SK-N-SH (cell line): ENCODE data around the gene NUDT13. TPM values are rescaled to one million over a fixed set of nuclear protein-coding genes. Genes with fewer than 3 reads are reported as not detected.

Source experiments
- CTCF ChIA-PET: fragments of 300-600, 350-600 bp; formaldehyde crosslinking; extraction: SDS; loops from one replicate; lab custom pipeline; 2021; lab: Yijun Ruan, JAX
- POLR2A ChIA-PET: fragments of 350-600 bp; sonication (Branson Sonifier 250); formaldehyde crosslinking; extraction: SDS; loops from one replicate; lab custom pipeline; 2020; ENCODE audit warnings: antibody characterized with exemption, inconsistent platforms; lab: Yijun Ruan, JAX
- DNase-seq: peaks from one replicate; pipeline ENCODE4 v3.0.0; 2012
- H2AFZ ChIP-seq: fragments of 200-600 bp; sonication (generic); 2 replicates; pipeline ENCODE4 v1.8.1; 2016; ENCODE audit warnings: antibody characterized with exemption, mild to moderate bottlenecking, low read depth
- H3F3A ChIP-seq: fragments of 200-600 bp; sonication (generic); replicated peaks from 2 replicates; pipeline ENCODE3; 2016; ENCODE audit warnings: antibody characterized with exemption, mild to moderate bottlenecking; ENCODE audit not compliant: insufficient read depth
- H3K27ac ChIP-seq, 2 experiments: fragments of 200-500 bp in 1 of 2; fragments of 200-600 bp in 1 of 2; sonication (Bioruptor generic) in 1 of 2; sonication (generic), shearing (Covaris generic) in 1 of 2; 2 replicates each; pipeline versions ENCODE4 v1.5.1 to v1.6.1; 2014 to 2016; ENCODE audit warnings: low read depth in 2 of 2, inconsistent platforms in 1 of 2, low read length in 1 of 2, mild to moderate bottlenecking in 1 of 2, mixed read lengths in 1 of 2
- H3K27me3 ChIP-seq: fragments of 200-600 bp; sonication (generic), shearing (Covaris generic); 2 replicates; pipeline ENCODE4 v1.6.1; 2016; ENCODE audit warnings: mixed run types; ENCODE audit not compliant: insufficient read depth
- H3K36me3 ChIP-seq, 2 experiments: fragments of 200-500 bp in 1 of 2; fragments of 200-600 bp in 1 of 2; sonication (Bioruptor generic) in 1 of 2; sonication (generic) in 1 of 2; replicated peaks in 1 of 2; 2 replicates each; pipeline versions ENCODE3 to v1.5.1; 2014 to 2016; ENCODE audit warnings: low read length in 1 of 2, mild to moderate bottlenecking in 1 of 2; ENCODE audit not compliant: insufficient read depth in 2 of 2, control insufficient read depth in 1 of 2
- H3K4me1 ChIP-seq, 2 experiments: fragments of 200-500 bp in 1 of 2; fragments of 200-600 bp in 1 of 2; sonication (Bioruptor generic) in 1 of 2; sonication (generic), shearing (Covaris generic) in 1 of 2; 2 replicates each; pipeline versions ENCODE4 v1.5.1 to v1.6.1; 2014 to 2016; ENCODE audit warnings: low read depth in 1 of 2, low read length in 1 of 2, mixed run types in 1 of 2; ENCODE audit not compliant: insufficient read depth in 2 of 2, control insufficient read depth in 1 of 2
- H3K4me2 ChIP-seq: fragments of 200-600 bp; sonication (generic), shearing (Covaris generic); 2 replicates; pipeline ENCODE4 v1.6.1; 2017; ENCODE audit warnings: mixed run types
- H3K4me3 ChIP-seq, 2 experiments: fragments of 200-500 bp in 1 of 2; fragments of 200-600 bp in 1 of 2; sonication (Bioruptor generic) in 1 of 2; sonication (generic), shearing (Covaris generic) in 1 of 2; 2 replicates each; pipeline versions ENCODE4 v1.5.1 to v1.8.1; 2014 to 2016; ENCODE audit warnings: low read depth in 2 of 2, inconsistent platforms in 1 of 2, low read length in 1 of 2, mild to moderate bottlenecking in 1 of 2, mixed read lengths in 1 of 2, moderate library complexity in 1 of 2
- H3K79me2 ChIP-seq: fragments of 200-600 bp; sonication (generic); 2 replicates; pipeline ENCODE4 v1.8.1; 2017; ENCODE audit warnings: mild to moderate bottlenecking; ENCODE audit not compliant: insufficient read depth
- H3K9ac ChIP-seq: fragments of 200-600 bp; sonication (generic); 2 replicates; pipeline ENCODE4 v1.6.1; 2017; ENCODE audit warnings: mixed run types
- H3K9me2 ChIP-seq: fragments of 200-600 bp; sonication (generic); 2 replicates; pipeline ENCODE4 v1.6.1; 2017; ENCODE audit warnings: mixed run types
- H3K9me3 ChIP-seq: fragments of 200-600 bp; sonication (generic); 2 replicates; pipeline ENCODE4 v1.6.1; 2017; ENCODE audit warnings: mixed run types, mild to moderate bottlenecking, moderate library complexity
- H4K20me1 ChIP-seq: fragments of 200-600 bp; sonication (generic); 2 replicates; pipeline ENCODE4 v1.6.1; 2017; ENCODE audit warnings: mild to moderate bottlenecking, mixed run types; ENCODE audit not compliant: insufficient read depth
- ELF1 ChIP-seq: IDR thresholded peaks from 2 replicates; pipeline ENCODE4 v1.4.0; 2012
- EZH2phosphoT487 ChIP-seq: fragments of 200-600 bp; sonication (generic); IDR thresholded peaks from 2 replicates; pipeline ENCODE4 v1.6.1; 2017; ENCODE audit warnings: low read depth, mixed run types, mild to moderate bottlenecking, antibody characterized with exemption, moderate library complexity, borderline replicate concordance
- FOXM1 ChIP-seq: IDR thresholded peaks from 2 replicates; pipeline ENCODE4 v1.4.0; 2012; ENCODE audit warnings: low read depth, mild to moderate bottlenecking
- GABPA ChIP-seq: IDR thresholded peaks from 2 replicates; pipeline ENCODE4 v1.4.0; 2012; ENCODE audit warnings: low read depth, mild to moderate bottlenecking
- MAX ChIP-seq: IDR thresholded peaks from 2 replicates; pipeline ENCODE4 v1.4.0; 2012; ENCODE audit warnings: low read depth
- NFIC ChIP-seq: IDR thresholded peaks from 2 replicates; pipeline ENCODE4 v1.4.0; 2012; ENCODE audit warnings: borderline replicate concordance
- NRF1 ChIP-seq: IDR thresholded peaks from 2 replicates; pipeline ENCODE4 v1.6.1; 2012; ENCODE audit warnings: low read depth, mild to moderate bottlenecking, low read length
- RFX5 ChIP-seq: IDR thresholded peaks from 2 replicates; pipeline ENCODE4 v1.6.1; 2012; ENCODE audit warnings: mild to moderate bottlenecking, improper control_type of control experiment, low read length
- RXRA ChIP-seq: IDR thresholded peaks from 2 replicates; pipeline ENCODE4 v1.4.0; 2012; ENCODE audit warnings: low read depth, mild to moderate bottlenecking, borderline replicate concordance
- SMC3 ChIP-seq: IDR thresholded peaks from 2 replicates; pipeline ENCODE4 v1.6.1; 2012; ENCODE audit warnings: low read depth, low read length, improper control_type of control experiment
- TAF1 ChIP-seq: IDR thresholded peaks from 2 replicates; pipeline ENCODE4 v1.6.1; 2012; ENCODE audit warnings: low read depth, mild to moderate bottlenecking, low read length, moderate library complexity, borderline replicate concordance
- TCF12 ChIP-seq: IDR thresholded peaks from 2 replicates; pipeline ENCODE4 v1.4.0; 2012
- TEAD4 ChIP-seq: IDR thresholded peaks from 2 replicates; pipeline ENCODE4 v1.4.0; 2012; ENCODE audit warnings: mild to moderate bottlenecking, borderline replicate concordance; ENCODE audit not compliant: insufficient read depth
- WGBS: methylation state at CpG from one replicate; pipeline ENCODE4 v1.1.6; 2017; ENCODE audit warnings: low lambda C conversion rate; 5-methylcytosine and 5-hydroxymethylcytosine counted together
- polyA plus RNA-seq, 3 experiments: library from polyadenylated mRNA; depleted of rRNA; stranded (reverse); fragments of >200 nt; gene quantifications; 2 replicates each; pipeline ENCODE4 v1.2.3, GENCODE V29; 2012
- TF ChIP-seq, protein P1 (sequence below): fragments of 150-350 bp; IDR thresholded peaks from 2 replicates; pipeline ENCODE4 v1.6.1; 2016; ENCODE audit warnings: mild to moderate bottlenecking, low read depth, low read length
- TF ChIP-seq, protein P2 (sequence below): IDR thresholded peaks from 2 replicates; pipeline ENCODE4 v1.4.0; 2012; ENCODE audit warnings: low read depth, borderline replicate concordance
- TF ChIP-seq, protein P3 (sequence below): IDR thresholded peaks from 2 replicates; pipeline ENCODE4 v1.6.1; 2012; ENCODE audit warnings: mild to moderate bottlenecking, low read depth, low read length, moderate library complexity
- TF ChIP-seq, protein P4 (sequence below): fragments of 200-600 bp; sonication (generic); IDR thresholded peaks from 2 replicates; pipeline ENCODE4 v1.6.1; 2017; ENCODE audit warnings: antibody characterized with exemption, mild to moderate bottlenecking, moderate library complexity

The NUDT13 gene
- polyA plus RNA-seq, 1 of the 3 experiments (the other 2 are of a cell fraction), result 3.4 TPM

- Histone ChIP-seq H2AFZ (no peak overlapping the region), H3K9me2 (no peaks in the 10 kb centered on the region), H3K27me3 (no peaks in the 10 kb centered on the region)
- TF ChIP-seq TEAD4 (no peak), SMC3 (no peak), MAX (no peak), NRF1 (no peak), GABPA (no peak), RFX5 (no peak), TCF12 (no peak), EZH2phosphoT487 (no peak), TAF1 (no peak), FOXM1 (no peak), NFIC (no peak)
- TF ChIP-seq, protein P1, sequence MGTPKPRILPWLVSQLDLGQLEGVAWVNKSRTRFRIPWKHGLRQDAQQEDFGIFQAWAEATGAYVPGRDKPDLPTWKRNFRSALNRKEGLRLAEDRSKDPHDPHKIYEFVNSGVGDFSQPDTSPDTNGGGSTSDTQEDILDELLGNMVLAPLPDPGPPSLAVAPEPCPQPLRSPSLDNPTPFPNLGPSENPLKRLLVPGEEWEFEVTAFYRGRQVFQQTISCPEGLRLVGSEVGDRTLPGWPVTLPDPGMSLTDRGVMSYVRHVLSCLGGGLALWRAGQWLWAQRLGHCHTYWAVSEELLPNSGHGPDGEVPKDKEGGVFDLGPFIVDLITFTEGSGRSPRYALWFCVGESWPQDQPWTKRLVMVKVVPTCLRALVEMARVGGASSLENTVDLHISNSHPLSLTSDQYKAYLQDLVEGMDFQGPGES, result no peak
- TF ChIP-seq, protein P2, sequence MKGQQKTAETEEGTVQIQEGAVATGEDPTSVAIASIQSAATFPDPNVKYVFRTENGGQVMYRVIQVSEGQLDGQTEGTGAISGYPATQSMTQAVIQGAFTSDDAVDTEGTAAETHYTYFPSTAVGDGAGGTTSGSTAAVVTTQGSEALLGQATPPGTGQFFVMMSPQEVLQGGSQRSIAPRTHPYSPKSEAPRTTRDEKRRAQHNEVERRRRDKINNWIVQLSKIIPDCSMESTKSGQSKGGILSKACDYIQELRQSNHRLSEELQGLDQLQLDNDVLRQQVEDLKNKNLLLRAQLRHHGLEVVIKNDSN, result no peak
- TF ChIP-seq, all 33 proteins: peak for 0
- no peak overlapping the region for H3K27ac ChIP-seq
- H3F3A ChIP-seq, result peaks cover 14% of the 10 kb centered on the region
- CTCF ChIA-PET, result no interaction called here
- H3K4me1 ChIP-seq, result peaks cover 0 to 9% of the 10 kb centered on the region in 2 experiments; a peak in 1 of 4 replicates
- H3K4me2 ChIP-seq, result no peak overlapping the region; the same call in 1 of the 2 replicates
- no peak for DNase-seq
- H3K4me3 ChIP-seq, result no peak overlapping the region
- H3K36me3 ChIP-seq, result peaks cover 0 to 9% of the 10 kb centered on the region in 2 experiments
- POLR2A ChIA-PET, result interaction anchor here (0.7 to 1.3 kb wide), 2 partner anchors 9 to 91 kb away, joined by 3 read pairs; no protein-coding TSS in a partner anchor
- H3K9ac ChIP-seq, result no peak overlapping the region
- H3K9me3 ChIP-seq, result no peaks in the 10 kb centered on the region
- peaks cover 23% of the 10 kb centered on the region; the same call in 1 of the 2 replicates for H4K20me1 ChIP-seq
- H3K79me2 ChIP-seq, result peaks cover 98% of the 10 kb centered on the region
Measured at GRCh38 chr10:73088304-73088703, 22.0 kb upstream of the NUDT13 start.

- H3F3A ChIP-seq, result peaks cover 33% of the 10 kb centered on the region
- H3K9me3 ChIP-seq, result no peaks in the 10 kb centered on the region
- WGBS, result 92% methylated on average over 3 of the region's 3 CpGs
- peaks cover 4 to 10% of the 10 kb centered on the region in 2 experiments; a peak in 3 of 4 replicates for H3K4me1 ChIP-seq
- DNase-seq, result no peak
- no peak overlapping the region for H2AFZ ChIP-seq
- H3K4me3 ChIP-seq, result no peak overlapping the region
- H4K20me1 ChIP-seq, result 0 out of 2 replicates have a peak, but pooled peaks cover 6% of the 10 kb centered on the region
- no peak overlapping the region for H3K9ac ChIP-seq
- no peak overlapping the region for H3K27ac ChIP-seq
- ChIA-PET POLR2A (no interaction called here), CTCF (interaction anchor here (3.0 kb wide), 1 partner anchor 66 kb away, joined by 14 read pairs; no protein-coding TSS in a partner anchor)
- H3K27me3 ChIP-seq, result no peaks in the 10 kb centered on the region
- H3K4me2 ChIP-seq, result peak overlapping the region; percentile 53; the same call in 1 of the 2 replicates
- H3K36me3 ChIP-seq, result peaks cover 0 to 9% of the 10 kb centered on the region in 2 experiments
- no peaks in the 10 kb centered on the region for H3K9me2 ChIP-seq
- H3K79me2 ChIP-seq, result peaks cover 79% of the 10 kb centered on the region
- TF ChIP-seq RXRA, result no peak
- TF ChIP-seq, protein P3, sequence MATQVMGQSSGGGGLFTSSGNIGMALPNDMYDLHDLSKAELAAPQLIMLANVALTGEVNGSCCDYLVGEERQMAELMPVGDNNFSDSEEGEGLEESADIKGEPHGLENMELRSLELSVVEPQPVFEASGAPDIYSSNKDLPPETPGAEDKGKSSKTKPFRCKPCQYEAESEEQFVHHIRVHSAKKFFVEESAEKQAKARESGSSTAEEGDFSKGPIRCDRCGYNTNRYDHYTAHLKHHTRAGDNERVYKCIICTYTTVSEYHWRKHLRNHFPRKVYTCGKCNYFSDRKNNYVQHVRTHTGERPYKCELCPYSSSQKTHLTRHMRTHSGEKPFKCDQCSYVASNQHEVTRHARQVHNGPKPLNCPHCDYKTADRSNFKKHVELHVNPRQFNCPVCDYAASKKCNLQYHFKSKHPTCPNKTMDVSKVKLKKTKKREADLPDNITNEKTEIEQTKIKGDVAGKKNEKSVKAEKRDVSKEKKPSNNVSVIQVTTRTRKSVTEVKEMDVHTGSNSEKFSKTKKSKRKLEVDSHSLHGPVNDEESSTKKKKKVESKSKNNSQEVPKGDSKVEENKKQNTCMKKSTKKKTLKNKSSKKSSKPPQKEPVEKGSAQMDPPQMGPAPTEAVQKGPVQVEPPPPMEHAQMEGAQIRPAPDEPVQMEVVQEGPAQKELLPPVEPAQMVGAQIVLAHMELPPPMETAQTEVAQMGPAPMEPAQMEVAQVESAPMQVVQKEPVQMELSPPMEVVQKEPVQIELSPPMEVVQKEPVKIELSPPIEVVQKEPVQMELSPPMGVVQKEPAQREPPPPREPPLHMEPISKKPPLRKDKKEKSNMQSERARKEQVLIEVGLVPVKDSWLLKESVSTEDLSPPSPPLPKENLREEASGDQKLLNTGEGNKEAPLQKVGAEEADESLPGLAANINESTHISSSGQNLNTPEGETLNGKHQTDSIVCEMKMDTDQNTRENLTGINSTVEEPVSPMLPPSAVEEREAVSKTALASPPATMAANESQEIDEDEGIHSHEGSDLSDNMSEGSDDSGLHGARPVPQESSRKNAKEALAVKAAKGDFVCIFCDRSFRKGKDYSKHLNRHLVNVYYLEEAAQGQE, result no peak
- TF ChIP-seq TEAD4, result no peak
- TF ChIP-seq, protein P4, sequence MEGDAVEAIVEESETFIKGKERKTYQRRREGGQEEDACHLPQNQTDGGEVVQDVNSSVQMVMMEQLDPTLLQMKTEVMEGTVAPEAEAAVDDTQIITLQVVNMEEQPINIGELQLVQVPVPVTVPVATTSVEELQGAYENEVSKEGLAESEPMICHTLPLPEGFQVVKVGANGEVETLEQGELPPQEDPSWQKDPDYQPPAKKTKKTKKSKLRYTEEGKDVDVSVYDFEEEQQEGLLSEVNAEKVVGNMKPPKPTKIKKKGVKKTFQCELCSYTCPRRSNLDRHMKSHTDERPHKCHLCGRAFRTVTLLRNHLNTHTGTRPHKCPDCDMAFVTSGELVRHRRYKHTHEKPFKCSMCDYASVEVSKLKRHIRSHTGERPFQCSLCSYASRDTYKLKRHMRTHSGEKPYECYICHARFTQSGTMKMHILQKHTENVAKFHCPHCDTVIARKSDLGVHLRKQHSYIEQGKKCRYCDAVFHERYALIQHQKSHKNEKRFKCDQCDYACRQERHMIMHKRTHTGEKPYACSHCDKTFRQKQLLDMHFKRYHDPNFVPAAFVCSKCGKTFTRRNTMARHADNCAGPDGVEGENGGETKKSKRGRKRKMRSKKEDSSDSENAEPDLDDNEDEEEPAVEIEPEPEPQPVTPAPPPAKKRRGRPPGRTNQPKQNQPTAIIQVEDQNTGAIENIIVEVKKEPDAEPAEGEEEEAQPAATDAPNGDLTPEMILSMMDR, result no peak
- no peak for TF ChIP-seq GABPA
- no peak for TF ChIP-seq MAX
- TF ChIP-seq ELF1, result no peak
- no peak for TF ChIP-seq TCF12
- TF ChIP-seq, all 33 proteins: peak for 0
Measured at GRCh38 chr10:73092830-73093229, 17.4 kb upstream of the NUDT13 start.
